ENCODE measurements around the gene LINC00237.

LINC00237 gene

GRCh38 chr20:21101453-21101931 is 4.7 kb downstream of the LINC00237 start:
- POLR2A ChIA-PET = interaction anchor here (0.7 kb wide), 1 partner anchor 314 kb away, joined by 6 read pairs; no protein-coding TSS in a partner anchor
- CTCF ChIA-PET = interaction anchor here (1.2 to 2.1 kb wide), 6 partner anchors 14 to 404 kb away, joined by 3 to 9 read pairs (median 4); partner anchors contain the start of gene KIZ

GRCh38 chr20:21100578-21101452 is 5.3 kb downstream of the LINC00237 start:
- TF ChIP-seq CTCF (IDR thresholded peaks at IDR 0.05; ENCODE audit: control extremely low read depth, extremely low read depth, low read depth, missing control alignments) = no peak
- CTCF ChIA-PET = interaction anchor here (1.2 to 2.1 kb wide), 7 partner anchors 13 to 405 kb away, joined by 3 to 9 read pairs (median 3); partner anchors contain the start of gene KIZ
- POLR2A ChIA-PET = interaction anchor here (0.7 kb wide), 1 partner anchor 315 kb away, joined by 6 read pairs; no protein-coding TSS in a partner anchor
- peak; percentile 33 for DNase-seq (ENCODE audit: extremely low spot score)

More at GRCh38 chr20:21101453-21101931, 4.7 kb downstream of the LINC00237 start:
- peak; percentile 40 for DNase-seq (ENCODE audit: extremely low spot score)
- TF ChIP-seq CTCF (IDR thresholded peaks at IDR 0.05; ENCODE audit: control extremely low read depth, extremely low read depth, low read depth, missing control alignments) = no peak

- peak; percentile 41 for DNase-seq (ENCODE audit: extremely low spot score)
- ChIA-PET CTCF (interaction anchor here (0.6 to 1.5 kb wide), 3 partner anchors 8 to 74 kb away, joined by 3 read pairs; no protein-coding TSS in a partner anchor), POLR2A (no interaction called here)
- TF ChIP-seq CTCF (IDR thresholded peaks at IDR 0.05; ENCODE audit: control extremely low read depth, extremely low read depth, low read depth, missing control alignments) = no peak
Measured at GRCh38 chr20:21099751-21100577, 6.2 kb downstream of the LINC00237 start.

GRCh38 chr20:21096321-21097043 is 9.7 kb downstream of the LINC00237 start:
- POLR2A ChIA-PET = no interaction called here
- TF ChIP-seq CTCF (IDR thresholded peaks at IDR 0.05; ENCODE audit: control extremely low read depth, extremely low read depth, low read depth, missing control alignments) = no peak
- CTCF ChIA-PET = interaction anchor here (1.0 to 1.4 kb wide), 2 partner anchors 9 to 48 kb away, joined by 3 to 6 read pairs; no protein-coding TSS in a partner anchor
- DNase-seq (ENCODE audit: extremely low spot score) = no peak

- ChIA-PET CTCF (no interaction called here), POLR2A (no interaction called here)
- no peak for TF ChIP-seq CTCF (IDR thresholded peaks at IDR 0.05; ENCODE audit: control extremely low read depth, extremely low read depth, low read depth, missing control alignments)
- no peak for DNase-seq (ENCODE audit: extremely low spot score)
Measured at GRCh38 chr20:21092806-21093205, 13.4 kb downstream of the LINC00237 start.
